HG02884 (cell line): Measurements from ENCODE around the gene CENATAC.
"Not testable (repeated sequence)": the region's sequence is repeated elsewhere in the genome, so short reads cannot be mapped to it uniquely, and the experiment has no call there.

Source experiments
- ATAC-seq: cut with Tn5 transposase; IDR thresholded peaks from one replicate; pipeline ENCODE4 v1.9.1; 2021; ENCODE audit warnings: mild to moderate bottlenecking, moderate library complexity; ENCODE audit not compliant: unreplicated experiment

Gene CENATAC, protein sequence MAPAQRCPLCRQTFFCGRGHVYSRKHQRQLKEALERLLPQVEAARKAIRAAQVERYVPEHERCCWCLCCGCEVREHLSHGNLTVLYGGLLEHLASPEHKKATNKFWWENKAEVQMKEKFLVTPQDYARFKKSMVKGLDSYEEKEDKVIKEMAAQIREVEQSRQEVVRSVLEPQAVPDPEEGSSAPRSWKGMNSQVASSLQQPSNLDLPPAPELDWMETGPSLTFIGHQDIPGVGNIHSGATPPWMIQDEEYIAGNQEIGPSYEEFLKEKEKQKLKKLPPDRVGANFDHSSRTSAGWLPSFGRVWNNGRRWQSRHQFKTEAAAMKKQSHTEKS

DNA sequence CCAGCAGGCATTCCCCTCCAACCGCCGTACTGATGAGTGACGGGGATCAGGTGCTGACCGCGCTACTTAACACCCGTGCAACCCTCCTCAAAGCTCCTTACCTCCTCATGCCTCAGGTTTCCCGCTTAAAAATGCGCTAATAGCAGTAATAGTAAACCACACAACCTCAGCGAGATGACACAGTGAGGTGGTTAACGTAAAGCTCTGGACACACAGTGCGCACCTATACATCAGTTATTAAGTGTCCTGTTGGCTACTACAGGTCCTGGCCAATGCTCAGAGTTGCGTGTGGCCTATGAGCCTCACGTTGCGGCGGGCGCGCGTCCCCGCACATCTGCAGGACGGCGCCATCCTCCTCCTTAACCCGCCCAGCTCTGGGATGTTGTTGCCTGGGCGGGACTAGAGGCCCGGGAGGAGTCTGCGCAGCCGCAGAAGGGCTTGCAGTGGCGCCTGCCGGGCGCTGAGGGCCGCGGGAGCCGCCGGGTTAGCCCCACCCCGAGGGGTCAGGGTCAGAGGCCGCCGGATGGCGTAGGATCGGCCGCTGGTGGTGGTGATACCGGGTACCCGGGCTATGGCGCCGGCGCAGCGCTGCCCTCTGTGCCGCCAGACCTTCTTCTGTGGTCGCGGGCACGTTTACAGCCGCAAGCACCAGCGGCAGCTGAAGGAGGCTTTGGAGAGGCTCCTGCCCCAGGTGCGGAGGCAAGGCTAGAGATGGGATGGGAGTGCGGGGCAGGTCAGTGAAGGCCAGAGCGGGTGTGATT, at the start of gene CENATAC:
CENATAC (plus strand) TSS at position 512 of the 761 bp plus-strand sequence; CDS start at position 572, 60 bp downstream.
- peak; percentile 85 for ATAC-seq

DNA sequence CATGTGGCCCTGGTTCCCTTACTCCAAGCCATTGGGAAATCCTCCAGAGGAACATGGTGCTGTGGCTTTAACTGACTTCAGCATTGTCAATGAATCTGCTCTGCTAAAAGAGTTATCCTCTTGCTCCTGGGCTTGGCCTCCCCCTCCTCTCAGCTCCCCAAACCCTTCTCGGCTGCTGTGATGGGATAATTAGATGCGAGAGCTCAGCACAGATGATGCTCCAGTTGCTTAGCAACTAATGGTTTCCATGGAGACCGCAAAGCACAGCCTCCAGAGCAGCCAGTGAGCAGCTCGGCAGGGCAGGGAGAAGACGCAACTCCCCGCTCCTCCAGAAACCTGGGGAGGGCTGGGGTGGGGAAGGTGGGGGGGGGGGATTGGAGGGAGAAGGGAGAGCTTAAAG, 44.7 kb upstream of the CENATAC start:
- ATAC-seq = no peak

DNA sequence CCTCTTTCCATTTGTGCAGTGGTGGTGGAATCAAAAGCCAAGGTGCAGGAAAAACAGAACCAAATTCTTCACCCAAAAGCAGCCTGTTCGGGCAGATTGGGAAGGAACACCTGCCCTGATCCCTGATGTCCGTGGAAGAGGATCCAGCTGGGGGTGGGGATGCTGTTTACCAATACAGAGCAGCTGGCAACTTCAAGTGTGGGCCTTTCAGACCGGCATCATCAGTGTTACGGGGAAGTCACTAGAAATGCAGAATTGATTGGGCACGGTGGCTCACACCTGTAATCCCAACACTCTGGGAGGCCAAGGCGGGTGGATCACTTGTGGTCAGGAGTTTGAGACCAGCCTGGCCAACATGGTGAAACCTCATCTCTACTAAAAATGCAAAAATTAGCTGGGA, 44.0 kb upstream of the CENATAC start:
- not testable (repeated sequence) for ATAC-seq

DNA sequence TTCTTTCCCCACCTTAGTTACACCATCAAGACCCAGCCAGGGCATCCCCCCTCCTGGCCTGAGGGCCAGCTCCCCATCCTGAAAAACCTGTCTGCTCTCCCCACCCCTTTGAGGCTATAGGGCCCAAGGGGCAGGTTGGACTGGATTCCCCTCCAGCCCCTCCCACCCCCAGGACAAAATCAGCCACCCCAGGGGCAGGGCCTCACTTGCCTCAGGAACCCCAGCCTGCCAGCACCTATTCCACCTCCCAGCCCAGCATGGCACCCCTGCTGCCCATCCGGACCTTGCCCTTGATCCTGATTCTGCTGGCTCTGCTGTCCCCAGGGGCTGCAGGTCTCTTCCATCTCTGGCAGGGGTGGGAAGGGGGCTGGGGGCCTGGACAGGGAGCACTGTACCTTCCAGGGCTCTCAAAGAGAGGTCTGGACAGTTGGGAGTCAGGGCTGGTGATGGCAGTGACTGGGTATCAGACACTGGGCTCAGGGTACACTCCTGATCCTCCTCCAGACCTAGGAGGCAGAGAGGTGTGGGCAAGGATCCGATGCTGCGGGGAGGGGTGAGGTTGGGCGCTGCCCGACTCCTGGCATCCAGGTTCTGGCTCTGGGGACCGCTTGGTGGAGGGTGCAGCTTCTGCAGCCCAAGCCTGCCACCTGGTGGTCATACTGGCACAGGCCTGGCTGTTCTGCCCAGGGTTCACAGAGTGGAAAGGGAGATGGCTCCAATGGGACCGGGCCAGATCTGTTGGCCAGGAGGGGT, 41.7 kb upstream of the CENATAC start, which contains the start of gene UPK2:
UPK2 (plus strand) TSS at position 205 of the 753 bp plus-strand sequence; CDS start at position 258, 53 bp downstream.
- ATAC-seq = no peak

DNA sequence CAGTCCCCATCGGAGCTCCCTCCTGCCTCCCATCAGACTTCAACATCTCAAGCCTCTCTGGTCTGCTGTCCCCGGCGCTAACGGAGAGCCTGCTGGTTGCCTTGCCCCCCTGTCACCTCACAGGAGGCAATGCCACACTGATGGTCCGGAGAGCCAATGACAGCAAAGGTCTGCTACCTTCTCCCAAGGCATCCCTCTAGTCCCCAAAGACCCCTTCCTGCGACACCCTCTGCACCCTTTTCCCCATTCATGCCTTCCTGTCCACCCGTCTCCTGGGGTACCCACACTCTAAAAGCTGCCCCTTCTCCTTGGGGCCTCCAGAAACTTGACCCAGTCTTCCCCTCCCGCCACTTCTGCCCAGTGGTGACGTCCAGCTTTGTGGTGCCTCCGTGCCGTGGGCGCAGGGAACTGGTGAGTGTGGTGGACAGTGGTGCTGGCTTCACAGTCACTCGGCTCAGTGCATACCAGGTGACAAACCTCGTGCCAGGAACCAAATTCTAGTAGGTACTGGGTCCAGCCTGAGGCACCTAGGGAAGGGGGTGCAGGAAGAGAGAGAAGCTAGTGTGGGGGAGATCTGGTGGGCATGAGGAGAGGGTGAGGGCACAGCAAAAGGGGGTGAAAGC, 41.0 kb upstream of the CENATAC start:
- no peak for ATAC-seq

DNA sequence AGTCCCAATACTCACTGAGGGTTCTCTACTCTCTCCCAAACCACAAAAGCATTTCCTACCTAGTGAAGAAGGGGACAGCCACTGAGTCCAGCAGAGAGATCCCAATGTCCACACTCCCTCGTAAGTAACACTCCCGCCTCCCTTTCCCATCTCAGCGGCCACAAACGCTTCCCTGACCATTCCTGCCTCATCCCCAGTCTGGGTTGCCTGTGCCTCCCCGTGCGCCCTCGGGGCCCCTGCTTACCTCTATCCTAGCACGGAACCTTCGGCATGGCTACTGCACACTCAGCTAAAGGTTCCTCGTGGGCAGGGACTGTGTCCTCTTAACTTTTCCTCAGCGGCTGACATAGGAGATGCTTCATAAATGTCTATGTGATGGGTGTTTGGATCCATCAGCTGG, 40.4 kb upstream of the CENATAC start:
- ATAC-seq = no peak

DNA sequence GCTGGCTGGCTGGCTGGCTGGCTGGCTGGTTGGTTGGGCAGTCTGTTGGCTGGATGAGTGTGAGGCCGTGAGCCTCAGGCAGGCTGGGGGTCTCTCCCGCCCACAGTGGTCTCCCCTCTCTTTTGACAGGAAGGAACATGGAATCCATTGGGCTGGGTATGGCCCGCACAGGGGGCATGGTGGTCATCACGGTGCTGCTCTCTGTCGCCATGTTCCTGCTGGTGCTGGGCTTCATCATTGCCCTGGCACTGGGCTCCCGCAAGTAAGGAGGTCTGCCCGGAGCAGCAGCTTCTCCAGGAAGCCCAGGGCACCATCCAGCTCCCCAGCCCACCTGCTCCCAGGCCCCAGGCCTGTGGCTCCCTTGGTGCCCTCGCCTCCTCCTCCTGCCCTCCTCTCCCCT, 40.0 kb upstream of the CENATAC start:
- no peak for ATAC-seq

DNA sequence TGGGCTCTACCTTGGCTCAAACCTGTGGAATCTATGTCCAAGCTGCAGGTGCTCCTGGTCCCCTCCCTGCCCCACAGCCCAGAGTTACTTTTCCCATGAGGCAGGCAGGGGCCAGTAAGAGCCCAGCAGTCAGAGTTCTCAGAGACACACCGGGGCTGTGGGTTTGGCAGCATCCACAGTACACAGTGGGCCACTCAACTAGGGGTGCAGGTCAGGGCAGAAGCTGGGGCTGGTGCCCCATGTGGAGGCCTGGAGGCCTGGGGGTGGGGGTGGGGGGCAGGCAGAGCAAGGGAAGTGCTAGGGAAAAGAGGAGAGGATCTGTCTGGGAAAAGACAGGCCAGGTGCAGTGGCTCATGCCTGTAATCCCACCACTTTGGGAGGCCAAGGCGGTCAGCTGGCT, 39.4 kb upstream of the CENATAC start:
- ATAC-seq = no peak

DNA sequence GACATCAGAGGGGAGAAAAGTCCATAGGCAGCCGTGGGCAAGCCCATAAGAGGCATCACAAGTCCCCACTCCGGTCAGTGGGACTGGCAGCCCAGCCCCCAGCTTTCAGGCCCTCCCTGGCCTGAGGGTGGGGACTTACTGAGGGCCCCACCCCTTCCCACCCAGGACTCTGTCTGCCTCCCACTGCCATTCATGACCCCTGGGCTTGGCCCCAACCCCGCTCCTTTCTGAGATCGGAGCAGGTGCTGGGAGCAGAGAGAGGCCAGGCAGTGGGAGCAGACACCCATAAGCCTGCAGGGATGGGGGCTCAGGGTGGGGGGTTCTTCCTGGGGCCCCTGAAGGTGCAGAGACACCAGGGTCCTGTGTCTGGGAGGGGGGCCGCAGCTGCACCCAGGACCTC, 36.7 kb upstream of the CENATAC start:
- ATAC-seq = no peak

DNA sequence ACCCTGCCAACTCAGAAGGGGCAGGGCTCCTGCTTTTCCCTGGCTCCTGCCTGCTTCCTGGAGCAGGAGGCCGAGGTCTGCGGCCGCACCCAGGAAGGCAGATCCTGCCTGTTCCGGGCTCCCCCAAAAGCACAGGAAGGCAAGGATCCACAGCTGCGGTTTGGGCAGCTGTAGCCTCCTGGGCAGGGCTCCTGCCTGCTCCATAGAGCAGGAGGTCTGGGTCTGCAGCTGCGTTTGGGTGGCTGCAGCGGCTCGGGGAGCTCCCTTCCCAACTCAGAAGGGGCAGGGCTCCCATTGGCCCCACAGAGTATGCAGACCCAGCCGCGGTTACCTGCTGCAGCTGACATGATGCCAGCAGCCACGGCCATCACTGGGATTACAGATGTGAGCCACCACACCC, 36.3 kb upstream of the CENATAC start:
- ATAC-seq = no peak

DNA sequence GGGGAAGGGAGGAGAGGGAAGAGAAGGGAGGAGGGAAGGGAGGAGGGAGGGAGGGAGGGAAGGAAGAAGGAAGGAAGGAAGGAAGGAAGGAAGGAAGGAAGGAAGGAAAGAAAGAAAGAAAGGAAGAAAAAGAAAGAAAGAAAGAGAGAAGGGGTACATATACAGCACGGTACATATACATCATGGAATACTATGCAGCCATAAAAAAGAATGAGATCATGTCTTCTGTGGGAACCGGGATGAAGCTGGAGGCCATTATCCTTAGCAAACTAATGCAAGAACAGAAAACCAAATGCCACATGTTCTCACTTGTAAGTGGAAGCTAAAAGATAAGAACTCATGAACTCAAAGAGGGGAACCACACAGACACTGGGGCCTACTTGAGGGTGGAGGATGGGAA, 28.4 kb upstream of the CENATAC start:
- ATAC-seq = not testable (repeated sequence)

DNA sequence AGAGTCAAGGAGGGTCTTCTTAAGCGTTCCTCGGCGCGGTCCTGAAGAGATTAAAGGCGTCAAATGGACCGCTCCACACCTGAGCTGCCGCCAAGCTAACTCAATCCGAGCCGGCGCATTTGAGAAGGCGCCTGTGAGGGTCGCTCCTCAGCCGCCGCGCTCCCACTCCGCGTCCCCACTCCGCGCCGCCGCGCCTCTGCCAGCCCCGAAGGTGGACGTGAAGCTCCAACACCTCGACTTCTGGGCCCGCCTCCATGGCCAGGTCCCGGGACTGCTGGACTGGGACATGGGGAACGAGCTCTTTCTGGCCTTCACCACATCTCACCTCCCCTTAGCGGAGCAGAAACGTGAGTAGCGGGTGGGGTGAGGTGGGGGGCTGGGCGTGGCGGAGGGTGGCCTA, 26.3 kb upstream of the CENATAC start, which contains the start of gene FOXR1:
FOXR1 (plus strand) TSS at position 116 of the 400 bp plus-strand sequence; CDS start at position 287, 171 bp downstream.
- ATAC-seq = no peak

DNA sequence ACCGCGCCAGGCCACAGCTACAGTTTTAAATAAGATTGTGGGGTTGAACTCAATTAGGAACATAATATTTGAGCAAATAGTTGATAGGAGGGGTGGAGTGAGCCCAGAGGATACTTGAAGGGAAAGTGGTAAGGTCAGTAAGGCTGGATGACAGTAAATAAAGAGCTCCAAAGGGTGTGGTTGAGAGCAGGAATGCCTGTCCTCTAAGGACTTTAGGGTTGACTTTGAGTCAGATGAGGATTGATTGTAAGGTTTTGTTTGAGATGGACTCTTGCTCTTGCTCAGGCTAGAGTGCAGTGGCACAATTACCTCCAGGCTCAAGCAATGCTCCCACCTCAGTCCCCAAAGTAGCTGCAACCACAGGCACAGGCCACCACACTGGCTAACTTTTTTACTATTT, 24.0 kb upstream of the CENATAC start:
- no peak for ATAC-seq

DNA sequence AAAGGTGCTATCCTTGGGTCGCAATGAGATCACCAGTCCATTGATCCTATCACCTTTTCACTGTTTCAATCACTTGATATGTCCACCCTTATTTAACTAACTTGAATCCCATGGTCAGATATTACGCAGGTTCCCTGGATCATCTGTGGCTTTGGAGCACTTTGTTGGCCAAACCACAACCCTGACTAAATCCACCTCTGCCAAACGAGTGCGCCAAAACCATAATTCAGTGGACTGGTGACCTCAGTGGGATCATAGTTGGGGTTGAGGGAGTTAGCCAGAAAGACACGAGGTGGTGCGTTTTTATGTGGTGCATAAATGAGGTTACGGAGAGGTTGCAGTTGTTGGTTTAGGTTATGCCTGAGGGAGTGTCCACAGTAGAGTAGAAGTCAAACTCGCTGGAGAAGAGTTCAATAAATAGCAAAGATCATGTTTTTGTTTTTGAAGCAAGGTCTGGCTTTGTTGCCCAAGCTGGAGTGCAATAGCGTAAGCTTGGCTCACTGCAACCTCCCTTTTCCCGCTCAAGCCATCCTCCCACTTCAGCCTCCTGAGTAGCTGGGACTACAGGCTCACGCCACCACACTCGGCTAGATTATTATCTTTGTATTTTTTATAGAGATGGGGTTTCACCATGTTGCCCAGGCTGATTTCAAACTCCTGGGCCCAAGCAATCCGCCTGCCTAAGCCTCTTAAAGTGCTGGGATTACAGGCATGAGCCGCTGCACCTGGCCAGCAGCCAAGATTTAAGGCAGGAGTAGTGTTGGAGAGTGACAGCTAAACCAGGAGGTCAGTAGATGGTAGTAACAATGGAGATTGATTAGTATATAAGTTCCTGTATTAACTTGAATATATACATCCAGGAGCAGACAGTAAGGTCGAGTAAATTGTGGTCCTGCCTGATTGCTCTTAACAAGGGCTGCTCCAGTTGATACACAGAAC, 21.9 kb upstream of the CENATAC start:
- no peak for ATAC-seq

DNA sequence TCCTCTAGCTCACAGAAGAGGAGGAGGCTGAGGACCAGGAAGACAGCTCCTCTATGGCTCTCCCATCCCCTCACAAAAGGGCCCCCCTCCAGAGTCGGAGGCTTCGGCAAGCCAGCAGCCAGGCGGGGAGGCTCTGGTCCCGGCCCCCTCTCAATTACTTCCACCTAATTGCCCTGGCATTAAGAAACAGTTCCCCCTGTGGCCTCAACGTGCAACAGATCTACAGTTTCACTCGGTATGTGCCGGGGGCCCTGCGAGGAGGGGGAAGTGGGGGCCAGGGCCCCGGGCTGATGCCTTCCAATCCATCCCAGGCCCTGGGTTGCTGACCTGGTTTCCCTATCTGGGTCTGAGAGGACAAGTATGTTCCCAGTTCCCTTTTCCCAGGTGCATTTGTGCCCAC, 18.5 kb upstream of the CENATAC start:
- ATAC-seq = no peak

DNA sequence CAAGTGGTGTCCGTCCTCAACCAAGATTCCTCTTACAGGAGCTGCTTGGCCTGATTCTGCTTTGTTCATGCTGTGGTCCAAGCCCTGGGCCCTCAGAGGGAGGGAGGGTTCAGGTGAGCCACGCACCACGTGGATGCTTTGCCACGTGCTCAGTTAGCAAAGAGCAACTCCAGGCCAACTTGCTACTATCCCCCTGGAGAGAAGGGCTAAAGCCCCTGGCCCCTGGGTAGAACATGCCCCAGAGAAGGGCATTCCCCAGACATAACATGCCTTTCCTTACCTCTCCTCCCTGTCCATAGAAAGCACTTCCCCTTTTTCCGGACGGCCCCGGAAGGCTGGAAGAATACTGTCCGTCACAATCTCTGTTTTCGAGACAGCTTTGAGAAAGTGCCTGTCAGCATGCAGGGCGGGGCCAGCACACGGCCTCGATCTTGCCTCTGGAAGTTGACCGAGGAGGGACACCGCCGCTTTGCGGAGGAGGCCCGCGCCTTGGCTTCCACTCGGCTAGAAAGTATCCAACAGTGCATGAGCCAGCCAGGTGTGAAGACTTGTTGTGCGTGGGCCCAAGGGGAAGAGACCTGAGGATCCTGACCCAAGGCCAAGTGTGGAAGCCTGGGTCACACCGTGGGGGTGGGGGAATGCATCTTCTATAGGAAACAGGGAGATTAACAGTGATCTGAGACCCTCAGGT, 17.6 kb upstream of the CENATAC start:
- ATAC-seq = no peak

DNA sequence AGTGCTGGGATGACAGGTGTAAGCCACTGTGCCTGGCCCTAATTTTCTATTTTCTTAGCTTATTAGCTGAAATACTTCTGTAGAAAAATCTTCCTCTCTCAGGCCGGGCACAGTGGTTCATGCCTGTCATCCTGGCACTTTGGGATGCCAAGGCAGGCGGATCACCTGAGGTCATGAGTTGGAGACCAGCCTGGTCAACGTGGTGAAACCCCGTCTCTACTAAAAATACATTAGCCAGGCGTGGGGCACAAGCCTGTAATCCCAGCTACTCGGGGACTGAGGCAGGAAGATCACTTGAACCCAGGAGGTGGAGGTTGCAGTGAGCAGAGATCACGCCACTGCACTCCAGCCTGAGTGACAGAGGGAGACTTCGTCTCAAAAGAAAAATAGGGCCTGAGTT, 13.6 kb upstream of the CENATAC start:
- not testable (repeated sequence) for ATAC-seq

DNA sequence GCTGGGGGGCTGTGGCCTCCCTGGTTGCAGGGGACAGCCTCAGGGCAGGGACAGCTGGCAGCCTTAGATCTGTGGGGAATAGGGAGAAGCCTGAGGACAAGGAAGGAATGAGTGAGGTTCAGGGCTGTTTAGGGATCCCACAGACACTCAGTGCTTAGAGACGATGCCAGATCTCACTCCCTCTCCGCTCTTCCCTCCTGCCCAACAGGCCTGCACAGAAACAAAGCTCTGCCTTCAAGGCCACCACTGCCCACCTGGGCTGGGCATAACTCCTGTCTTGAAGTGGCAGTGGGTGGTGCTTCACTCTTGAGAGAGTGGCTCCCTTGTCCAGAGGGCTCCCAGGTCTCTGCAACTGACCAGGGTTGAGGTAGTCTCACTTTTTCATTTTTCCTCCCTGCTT, 13.1 kb upstream of the CENATAC start:
- no peak for ATAC-seq

DNA sequence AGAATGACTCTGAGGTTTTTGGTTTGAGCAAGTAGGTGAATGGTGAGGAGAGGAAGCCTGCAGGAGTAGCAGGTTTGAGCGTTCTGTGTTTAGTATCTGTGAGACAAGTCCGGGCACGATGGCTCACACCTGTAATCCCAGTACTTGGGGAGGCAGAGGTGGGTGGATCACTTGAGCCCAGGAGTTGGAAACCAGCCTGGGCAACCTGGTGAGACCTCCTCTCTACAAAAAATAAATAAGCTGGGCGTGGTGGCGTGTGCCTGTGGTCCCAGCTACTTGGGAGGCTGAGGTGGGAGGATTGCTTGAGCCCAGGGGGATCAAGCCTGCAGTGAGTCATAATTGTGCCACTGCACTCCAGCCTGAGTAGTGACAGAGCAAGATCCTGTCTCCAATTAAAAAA, 9.7 kb upstream of the CENATAC start:
- ATAC-seq = no peak
